ENCODE data around the gene ANP32E.
"Not testable (repeated sequence)": the region's sequence is repeated elsewhere in the genome, so short reads cannot be mapped to it uniquely, and the experiment has no call there.

The ANP32E gene

DNA sequence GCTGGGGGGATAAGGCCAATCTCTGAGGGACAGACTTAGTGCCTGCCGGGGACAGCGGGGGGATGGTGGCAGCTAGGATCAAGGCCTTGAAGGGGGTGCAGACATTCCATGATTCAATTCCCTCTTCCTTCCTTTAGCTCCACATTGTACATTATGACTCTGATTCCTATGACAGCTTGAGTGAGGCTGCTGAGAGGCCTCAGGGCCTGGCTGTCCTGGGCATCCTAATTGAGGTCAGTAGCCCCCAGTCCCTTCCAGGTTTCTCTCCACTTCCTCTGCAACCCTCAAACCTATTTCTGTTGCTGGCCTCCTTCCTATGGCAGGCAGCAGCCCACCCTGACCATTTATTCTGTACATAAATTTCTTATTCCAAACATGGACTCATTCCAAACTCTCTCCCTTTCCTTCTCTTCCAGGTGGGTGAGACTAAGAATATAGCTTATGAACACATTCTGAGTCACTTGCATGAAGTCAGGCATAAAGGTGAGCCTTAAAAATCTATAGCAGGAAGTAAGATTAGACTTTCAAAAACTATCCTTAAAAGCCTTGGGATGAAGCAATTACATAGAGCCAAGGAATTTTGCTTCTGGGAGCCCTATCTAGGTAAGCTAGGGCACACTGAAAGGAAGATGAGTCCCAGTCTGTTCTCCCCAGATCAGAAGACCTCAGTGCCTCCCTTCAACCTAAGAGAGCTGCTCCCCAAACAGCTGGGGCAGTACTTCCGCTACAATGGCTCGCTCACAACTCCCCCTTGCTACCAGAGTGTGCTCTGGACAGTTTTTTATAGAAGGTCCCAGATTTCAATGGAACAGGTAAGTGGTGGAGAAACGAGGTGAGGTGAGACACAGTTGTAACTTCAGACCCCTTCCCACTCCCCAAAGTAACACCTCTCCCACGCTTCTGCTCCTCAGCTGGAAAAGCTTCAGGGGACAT lies 26.7 kb upstream of the ANP32E start:
- Mint-ChIP-seq H3K4me3 (no peak overlapping the region), H3K4me1 (peaks cover 12% of the 10 kb centered on the region), H3K27me3 (peaks cover 17% of the 10 kb centered on the region), H3K36me3 (peaks cover 19% of the 10 kb centered on the region), H3K9me3 (no peaks in the 10 kb centered on the region), H3K27ac (no peak overlapping the region)
- ATAC-seq = no peak

DNA sequence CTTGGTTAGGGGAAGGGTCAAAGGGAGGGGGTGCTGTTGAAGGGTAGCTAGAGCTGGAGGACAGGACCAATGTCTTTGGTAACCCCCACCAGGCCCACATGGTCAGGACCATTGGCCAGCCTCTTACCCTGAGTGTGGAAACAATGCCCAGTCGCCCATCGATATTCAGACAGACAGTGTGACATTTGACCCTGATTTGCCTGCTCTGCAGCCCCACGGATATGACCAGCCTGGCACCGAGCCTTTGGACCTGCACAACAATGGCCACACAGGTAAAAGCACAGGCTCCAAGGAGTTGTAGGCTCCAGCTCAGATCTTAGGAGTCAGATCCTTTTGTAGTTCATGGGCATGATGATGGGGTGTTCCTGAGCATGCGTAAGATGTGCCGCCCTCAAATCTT lies 25.5 kb upstream of the ANP32E start:
- H3K4me3 Mint-ChIP-seq = no peak overlapping the region
- peaks cover 30% of the 10 kb centered on the region for H3K27me3 Mint-ChIP-seq
- no peak overlapping the region for H3K27ac Mint-ChIP-seq
- no peak for ATAC-seq
- peaks cover 12% of the 10 kb centered on the region for H3K36me3 Mint-ChIP-seq
- H3K4me1 Mint-ChIP-seq = peaks cover 11% of the 10 kb centered on the region
- no peaks in the 10 kb centered on the region for H3K9me3 Mint-ChIP-seq

DNA sequence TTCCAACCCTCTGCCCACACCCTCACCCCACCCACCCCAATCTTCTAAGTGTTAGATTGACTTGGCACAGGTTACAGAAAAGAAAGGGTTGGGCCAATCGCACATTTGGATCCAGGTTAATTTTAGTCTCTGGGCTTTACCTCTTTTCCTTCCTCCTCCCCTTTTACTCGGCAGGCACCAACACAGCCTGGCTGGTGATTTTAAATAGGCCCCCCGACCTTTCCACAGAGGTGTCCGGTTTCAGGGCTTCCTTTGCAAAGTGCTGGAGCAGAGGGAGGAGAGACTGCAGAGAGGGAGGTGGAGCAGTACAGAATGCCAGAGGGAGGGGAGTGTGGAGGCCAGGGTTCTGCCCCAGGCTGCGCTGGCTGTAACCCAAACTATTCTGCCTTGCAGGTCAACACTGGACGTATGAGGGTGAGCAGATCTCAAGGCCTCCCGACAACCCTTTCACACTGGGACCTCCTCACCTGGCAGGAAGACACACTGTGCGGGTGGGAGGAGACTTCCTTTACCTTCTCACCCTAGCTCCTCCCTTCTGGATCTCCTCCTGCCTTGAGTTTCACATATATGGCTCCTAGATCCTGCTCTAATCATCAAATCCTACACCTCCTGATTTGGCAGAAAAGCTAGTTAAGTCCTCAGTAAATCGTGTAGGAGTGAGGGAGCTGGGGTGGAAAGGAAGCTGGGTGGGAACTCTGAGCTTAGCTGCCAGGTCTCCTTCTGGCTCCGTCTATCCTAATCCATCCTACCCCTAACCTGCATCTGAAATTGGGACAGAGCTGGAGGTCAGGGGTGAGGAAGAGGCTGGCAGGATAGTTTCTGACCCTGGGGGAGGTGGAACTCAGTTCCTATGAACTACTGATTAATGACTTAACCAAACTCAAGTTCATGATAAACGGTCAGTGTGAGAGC lies 24.1 kb upstream of the ANP32E start:
- Mint-ChIP-seq H3K36me3 (no peaks in the 10 kb centered on the region), H3K9me3 (no peaks in the 10 kb centered on the region), H3K4me3 (no peak overlapping the region), H3K4me1 (peaks cover 24% of the 10 kb centered on the region), H3K27ac (no peak overlapping the region), H3K27me3 (peaks cover 43% of the 10 kb centered on the region)
- no peak for ATAC-seq

DNA sequence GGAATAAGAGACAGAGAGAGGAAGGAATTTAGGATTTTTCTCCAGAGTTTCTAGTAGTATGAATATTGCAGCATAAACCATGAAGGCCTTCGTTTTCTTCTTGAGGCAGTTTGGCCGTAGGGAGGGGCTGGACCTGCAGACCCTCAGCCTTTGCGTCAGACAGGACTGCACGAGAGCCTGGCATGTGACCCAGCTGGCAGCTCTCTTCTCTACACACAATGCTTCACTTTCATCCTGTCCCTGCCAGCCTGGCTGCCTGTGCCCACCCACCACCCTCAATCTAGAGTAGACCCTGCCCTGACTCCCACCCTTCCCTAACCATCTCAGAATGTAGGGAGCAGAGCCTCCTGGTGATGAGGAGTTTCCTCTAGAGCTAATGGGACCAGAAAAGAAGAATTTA lies 23.3 kb upstream of the ANP32E start:
- H3K4me1 Mint-ChIP-seq = peaks cover 24% of the 10 kb centered on the region
- H3K4me3 Mint-ChIP-seq = no peak overlapping the region
- H3K9me3 Mint-ChIP-seq = no peaks in the 10 kb centered on the region
- H3K27me3 Mint-ChIP-seq = peaks cover 44% of the 10 kb centered on the region
- no peaks in the 10 kb centered on the region for H3K36me3 Mint-ChIP-seq
- ATAC-seq = no peak
- no peak overlapping the region for H3K27ac Mint-ChIP-seq

DNA sequence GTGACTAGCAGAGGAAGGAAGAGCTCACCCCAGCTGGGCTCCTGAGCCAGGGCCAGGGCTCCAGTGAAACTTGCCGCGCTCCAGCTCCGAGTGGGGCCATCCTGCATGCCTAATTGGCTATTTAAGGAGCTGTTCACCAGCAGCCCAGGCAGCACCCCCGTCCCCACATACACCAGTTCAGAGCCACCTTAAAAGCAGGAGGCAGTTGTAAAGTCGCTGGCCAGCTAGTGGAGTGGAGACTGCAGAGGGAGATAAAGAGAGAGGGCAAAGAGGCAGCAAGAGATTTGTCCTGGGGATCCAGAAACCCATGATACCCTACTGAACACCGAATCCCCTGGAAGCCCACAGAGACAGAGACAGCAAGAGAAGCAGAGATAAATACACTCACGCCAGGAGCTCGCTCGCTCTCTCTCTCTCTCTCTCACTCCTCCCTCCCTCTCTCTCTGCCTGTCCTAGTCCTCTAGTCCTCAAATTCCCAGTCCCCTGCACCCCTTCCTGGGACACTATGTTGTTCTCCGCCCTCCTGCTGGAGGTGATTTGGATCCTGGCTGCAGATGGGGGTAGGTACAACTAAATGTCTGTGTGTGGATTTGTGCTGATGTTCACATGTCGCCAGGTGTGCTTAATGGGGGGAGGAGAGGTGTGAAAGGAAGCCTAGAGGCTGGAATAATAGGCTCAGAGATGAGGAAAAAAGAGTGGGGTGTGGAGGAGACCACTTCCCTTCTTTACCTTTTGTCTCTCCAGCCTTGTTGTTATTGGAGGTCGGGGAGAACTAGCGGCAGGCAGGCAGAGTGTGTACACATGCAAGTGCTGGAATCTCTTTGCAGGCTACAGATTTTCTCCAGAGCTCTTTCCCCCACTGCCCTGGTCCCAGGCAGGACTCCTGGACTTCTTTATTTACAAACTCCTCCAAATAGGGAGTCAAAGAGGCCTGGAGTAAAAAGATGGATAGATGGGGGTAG lies 22.0 kb upstream of the ANP32E start, which contains the start of gene CA14:
Gene CA14, plus strand, starts transcription at position 151 of the 962 bp plus-strand sequence. Its CDS starts 355 bp downstream, at position 506.
- H3K36me3 Mint-ChIP-seq = no peaks in the 10 kb centered on the region
- peaks cover 24% of the 10 kb centered on the region for H3K4me1 Mint-ChIP-seq
- H3K9me3 Mint-ChIP-seq = no peaks in the 10 kb centered on the region
- no peak for ATAC-seq
- peaks cover 44% of the 10 kb centered on the region for H3K27me3 Mint-ChIP-seq
- H3K4me3 Mint-ChIP-seq = no peak within 1 kb of the TSS
- H3K27ac Mint-ChIP-seq = peak within 1 kb of the TSS; percentile 18

DNA sequence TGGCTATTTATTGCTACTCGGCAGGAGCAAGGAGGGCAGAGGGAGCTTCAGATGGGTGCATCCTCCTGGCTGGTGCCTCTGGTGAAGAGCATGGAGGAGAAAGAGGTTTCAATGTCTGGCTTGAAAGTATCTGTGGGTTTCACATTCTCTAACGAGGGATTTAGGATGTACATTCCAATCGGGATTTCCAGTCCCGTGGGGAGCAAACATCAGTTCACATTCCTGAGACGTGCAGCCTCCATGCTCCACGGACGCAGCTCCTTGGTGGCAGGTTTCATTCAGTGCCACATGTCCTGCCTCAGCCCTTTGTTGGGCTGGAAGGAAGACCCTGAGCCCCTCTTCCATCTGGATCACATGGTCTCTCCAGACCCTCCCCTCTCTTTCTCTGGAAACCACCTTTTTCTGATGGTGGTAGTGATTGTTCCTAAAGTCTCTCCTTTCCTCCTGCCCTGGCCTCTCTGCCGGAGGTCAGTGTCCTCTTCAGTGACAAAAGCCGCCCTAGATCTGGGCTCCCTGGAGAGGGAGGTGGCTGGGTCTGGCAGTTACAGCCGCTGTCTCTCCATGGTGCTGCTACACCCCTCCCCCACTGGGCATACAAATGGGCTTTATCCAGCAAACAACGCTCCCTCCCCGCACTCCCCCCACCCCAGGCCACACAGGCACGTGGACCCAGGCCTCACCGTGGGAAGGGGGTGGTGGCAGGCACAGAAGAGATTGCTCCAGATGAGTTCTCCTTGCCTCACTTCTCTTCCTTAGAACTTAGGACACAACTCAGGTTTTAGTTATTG lies 20.8 kb upstream of the ANP32E start:
- Mint-ChIP-seq H3K9me3 (no peaks in the 10 kb centered on the region), H3K36me3 (no peaks in the 10 kb centered on the region), H3K27ac (peak overlapping the region; percentile 32), H3K27me3 (peaks cover 44% of the 10 kb centered on the region), H3K4me3 (no peak overlapping the region), H3K4me1 (peaks cover 24% of the 10 kb centered on the region)
- ATAC-seq = no peak

DNA sequence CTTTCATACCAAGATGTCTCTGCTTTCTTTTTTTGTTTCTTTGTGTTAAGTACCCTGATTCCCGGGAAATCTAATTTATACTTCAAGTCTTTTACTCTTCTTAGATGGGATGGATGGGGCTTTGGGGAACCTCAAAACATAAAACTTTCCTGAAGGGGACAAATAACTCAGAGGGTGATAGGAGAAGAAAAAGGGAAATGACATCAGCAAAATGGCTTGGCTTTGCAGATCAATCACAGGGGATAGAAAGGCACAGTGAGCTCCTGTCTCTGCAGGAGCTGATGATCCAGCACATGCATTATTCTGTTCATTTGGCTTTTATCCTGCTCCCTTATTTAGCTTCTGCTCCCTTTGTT lies 20.3 kb upstream of the ANP32E start:
- Mint-ChIP-seq H3K4me1 (peaks cover 24% of the 10 kb centered on the region), H3K4me3 (peak overlapping the region; percentile 65), H3K9me3 (no peaks in the 10 kb centered on the region), H3K27ac (peak overlapping the region; percentile 32), H3K27me3 (peaks cover 44% of the 10 kb centered on the region), H3K36me3 (no peaks in the 10 kb centered on the region)
- ATAC-seq = no peak

DNA sequence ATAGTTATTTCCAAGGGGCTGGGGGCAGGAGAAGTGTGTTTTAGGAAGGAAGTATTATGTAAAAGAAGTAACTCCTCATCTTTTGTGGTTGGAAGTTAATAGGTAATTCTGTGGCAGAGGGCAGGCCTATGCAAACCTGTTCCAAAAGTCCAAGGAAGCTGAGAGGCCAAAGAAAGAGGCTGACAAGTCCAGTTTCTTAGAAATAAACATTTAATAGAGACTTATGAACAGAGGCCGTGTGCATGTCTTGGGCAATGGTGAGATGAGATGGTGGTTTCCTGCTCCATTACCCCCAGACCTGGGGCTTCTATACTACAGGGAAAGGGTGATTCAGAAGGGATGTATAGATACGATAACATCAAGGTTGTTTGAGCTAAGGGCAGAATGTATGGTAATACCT lies 14.0 kb upstream of the ANP32E start:
- no peak overlapping the region for H3K4me3 Mint-ChIP-seq
- H3K36me3 Mint-ChIP-seq = no peaks in the 10 kb centered on the region
- H3K27me3 Mint-ChIP-seq = peaks cover under 1% of the 10 kb centered on the region
- no peaks in the 10 kb centered on the region for H3K4me1 Mint-ChIP-seq
- H3K9me3 Mint-ChIP-seq = no peaks in the 10 kb centered on the region
- no peak for ATAC-seq
- H3K27ac Mint-ChIP-seq = no peak overlapping the region

DNA sequence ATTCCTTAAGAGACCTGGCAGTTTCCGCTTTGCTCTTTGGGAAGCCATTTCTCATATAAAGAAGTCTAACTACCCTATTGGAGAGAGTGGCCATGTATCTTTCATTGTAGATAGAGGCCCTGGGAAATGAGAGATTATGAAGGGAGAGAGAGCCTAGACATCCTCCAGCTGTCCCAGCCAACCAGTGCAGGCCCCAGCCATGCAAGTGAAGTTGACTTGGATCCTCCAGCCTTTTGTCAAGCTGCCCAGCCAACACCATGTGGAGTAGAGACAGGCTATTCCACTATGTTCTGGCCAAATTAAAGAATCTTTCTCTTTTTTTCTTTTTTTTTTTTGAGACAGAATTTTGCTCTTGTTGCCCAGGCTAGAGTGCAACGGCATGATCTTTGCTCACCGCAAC lies 7.1 kb upstream of the ANP32E start:
- Mint-ChIP-seq H3K36me3 (no peaks in the 10 kb centered on the region), H3K4me1 (peaks cover 5% of the 10 kb centered on the region), H3K9me3 (no peaks in the 10 kb centered on the region), H3K27ac (no peak overlapping the region), H3K4me3 (no peak overlapping the region), H3K27me3 (no peaks in the 10 kb centered on the region)
- ATAC-seq = no peak

DNA sequence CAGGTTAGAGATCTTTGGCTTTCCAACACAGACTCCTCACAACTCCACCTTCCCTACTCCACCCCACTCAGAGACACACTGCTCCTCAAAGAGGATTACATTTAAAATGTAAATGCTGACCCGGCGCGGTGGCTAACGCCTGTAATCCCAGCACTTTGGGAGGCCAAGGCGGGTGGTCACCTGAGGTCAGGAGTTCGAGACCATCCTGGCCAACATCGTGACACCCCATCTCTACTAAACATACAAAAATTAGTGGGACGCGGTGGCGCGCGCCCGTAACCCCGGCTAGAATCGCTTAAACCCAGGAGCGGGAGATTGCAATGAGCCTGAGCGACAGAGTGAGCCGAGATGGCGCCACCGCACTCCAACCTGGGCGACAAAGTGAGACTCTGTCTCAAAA lies 1.8 kb upstream of the ANP32E start:
- ATAC-seq = no peak
- no peak overlapping the region for H3K4me3 Mint-ChIP-seq
- H3K27me3 Mint-ChIP-seq = no peaks in the 10 kb centered on the region
- peaks cover 25% of the 10 kb centered on the region for H3K4me1 Mint-ChIP-seq
- H3K9me3 Mint-ChIP-seq = no peaks in the 10 kb centered on the region
- no peak overlapping the region for H3K27ac Mint-ChIP-seq
- H3K36me3 Mint-ChIP-seq = no peaks in the 10 kb centered on the region

DNA sequence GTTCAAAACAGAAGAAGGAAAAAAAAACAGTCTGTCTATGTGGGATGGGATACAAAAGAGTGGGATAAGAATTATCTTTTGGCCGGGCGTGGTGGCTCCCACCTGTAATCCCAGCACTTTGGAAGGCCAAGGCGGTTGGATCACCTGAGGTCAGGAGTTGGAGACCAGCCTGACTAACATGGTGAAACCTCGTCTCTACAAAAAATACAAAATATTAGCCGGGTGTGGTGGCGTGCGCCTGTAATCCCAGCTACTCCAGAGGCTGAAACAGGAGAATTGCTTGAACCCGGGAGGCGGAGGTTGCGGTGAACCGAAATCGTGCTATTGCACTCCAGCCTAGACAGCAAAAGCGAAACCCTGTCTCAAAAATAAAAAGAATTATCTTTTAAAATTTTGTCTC lies 1.3 kb upstream of the ANP32E start:
- not testable (repeated sequence) for H3K9me3 Mint-ChIP-seq, H3K27ac Mint-ChIP-seq, H3K27me3 Mint-ChIP-seq, H3K36me3 Mint-ChIP-seq, ATAC-seq, H3K4me3 Mint-ChIP-seq
- H3K4me1 Mint-ChIP-seq = peaks cover 27% of the 10 kb centered on the region

DNA sequence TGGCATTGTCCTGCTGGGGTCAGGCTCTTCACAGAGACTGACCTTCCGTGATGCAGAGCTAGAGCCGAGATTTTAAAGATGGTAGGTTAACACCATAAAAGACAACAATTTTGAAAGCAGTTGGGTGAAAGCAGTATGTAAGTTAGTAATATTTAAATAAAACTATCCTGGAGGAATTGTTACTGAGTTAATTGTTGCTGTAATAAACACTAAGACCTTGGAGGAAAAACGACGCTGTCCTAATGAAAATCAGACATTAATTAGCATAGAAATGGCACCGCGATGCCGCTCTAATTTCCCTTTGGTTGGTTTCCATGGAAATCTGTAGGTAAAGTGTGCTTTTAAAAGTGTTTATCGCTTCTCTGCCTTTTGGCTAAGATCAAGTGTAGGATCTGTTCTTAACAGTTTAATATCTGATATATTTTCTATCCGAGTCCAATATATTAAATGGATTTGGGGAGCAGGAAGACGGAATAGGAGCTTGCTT lies 745 bp upstream of the ANP32E start:
- no peak overlapping the region for H3K27ac Mint-ChIP-seq
- ATAC-seq = no peak
- H3K27me3 Mint-ChIP-seq = no peaks in the 10 kb centered on the region
- H3K4me1 Mint-ChIP-seq = peaks cover 27% of the 10 kb centered on the region
- H3K4me3 Mint-ChIP-seq = no peak overlapping the region
- H3K36me3 Mint-ChIP-seq = no peaks in the 10 kb centered on the region
- no peaks in the 10 kb centered on the region for H3K9me3 Mint-ChIP-seq

DNA sequence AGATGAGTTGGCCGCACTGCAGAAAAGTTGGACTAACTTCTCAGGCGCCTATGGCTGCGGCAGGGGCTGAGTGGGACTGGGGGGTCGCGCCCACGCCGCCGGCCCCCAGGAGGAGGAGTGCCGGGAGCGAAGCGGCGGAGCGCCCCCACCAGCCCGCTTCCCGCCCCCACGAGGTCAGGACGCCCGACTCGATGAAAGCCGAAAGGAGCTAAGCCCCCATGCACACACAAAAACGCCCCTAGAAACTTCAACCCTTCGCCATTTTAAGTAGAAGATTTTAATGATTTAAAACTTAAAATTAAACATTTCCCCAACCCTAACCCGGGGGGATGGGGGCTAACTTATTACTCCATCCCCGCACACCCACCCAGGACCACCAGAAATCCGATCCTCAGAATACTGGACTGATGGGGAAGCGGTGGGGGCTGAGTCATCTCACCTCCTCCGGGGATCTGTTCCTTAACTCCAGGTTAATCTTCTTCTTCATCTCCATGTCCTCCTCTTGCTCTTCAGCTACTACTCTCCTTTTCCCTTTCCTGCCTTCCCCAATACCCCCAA lies 539 bp downstream of the ANP32E start:
- peak; percentile 2 for ATAC-seq
- Mint-ChIP-seq H3K4me3 (no peak overlapping the region), H3K4me1 (peaks cover 27% of the 10 kb centered on the region), H3K36me3 (peaks cover 5% of the 10 kb centered on the region), H3K27ac (no peak overlapping the region), H3K9me3 (no peaks in the 10 kb centered on the region), H3K27me3 (no peaks in the 10 kb centered on the region)
